ENCODE measurements around the gene ELL.

Gene ELL

DNA sequence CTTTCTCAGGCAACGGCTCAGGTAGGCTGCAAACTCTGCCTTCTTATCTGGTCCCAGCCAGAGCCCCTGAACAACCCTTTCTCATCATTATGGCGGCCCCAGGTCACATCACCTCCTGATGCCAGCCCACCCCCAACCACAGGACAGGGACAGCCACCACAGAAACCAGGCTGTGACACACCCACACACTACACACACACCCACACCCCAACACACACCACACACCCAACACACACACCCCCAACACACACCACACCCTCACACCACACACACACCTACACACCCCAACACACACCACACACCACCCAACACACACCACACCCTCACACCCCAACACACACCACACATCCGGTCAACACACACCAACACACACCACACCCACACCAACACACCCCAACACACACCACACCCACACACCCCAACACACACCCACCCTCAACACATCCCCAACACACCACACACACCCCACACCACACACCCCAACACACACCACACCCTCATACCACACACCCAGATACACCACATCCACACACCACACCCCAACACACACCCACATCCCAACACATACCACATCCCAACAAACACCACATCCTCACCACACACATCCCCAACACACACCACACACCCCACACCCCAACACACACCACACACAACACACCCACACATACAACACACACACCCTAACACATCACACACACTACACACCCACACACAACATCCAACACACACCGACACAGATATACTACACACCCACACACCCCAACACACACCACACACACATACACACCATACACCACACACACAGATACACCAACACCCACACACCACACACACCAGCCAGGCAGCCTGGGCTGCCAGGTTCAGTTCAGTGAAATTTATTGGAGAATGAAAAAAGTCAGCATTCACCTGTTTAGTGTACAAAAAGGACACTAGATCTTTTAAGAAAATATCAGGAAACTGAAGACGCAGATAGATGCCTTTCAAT, 79.8 kb downstream of the ELL start:
- no peak for DNase-seq (ENCODE audit: extremely low read depth, low read depth)
- no peak for TF ChIP-seq CTCF (IDR thresholded peaks at IDR 0.05; ENCODE audit: low read depth, low read length, missing control alignments)
- no peak overlapping the region for H3K4me3 ChIP-seq (replicated peaks; ENCODE audit: low read depth, low read length)

DNA sequence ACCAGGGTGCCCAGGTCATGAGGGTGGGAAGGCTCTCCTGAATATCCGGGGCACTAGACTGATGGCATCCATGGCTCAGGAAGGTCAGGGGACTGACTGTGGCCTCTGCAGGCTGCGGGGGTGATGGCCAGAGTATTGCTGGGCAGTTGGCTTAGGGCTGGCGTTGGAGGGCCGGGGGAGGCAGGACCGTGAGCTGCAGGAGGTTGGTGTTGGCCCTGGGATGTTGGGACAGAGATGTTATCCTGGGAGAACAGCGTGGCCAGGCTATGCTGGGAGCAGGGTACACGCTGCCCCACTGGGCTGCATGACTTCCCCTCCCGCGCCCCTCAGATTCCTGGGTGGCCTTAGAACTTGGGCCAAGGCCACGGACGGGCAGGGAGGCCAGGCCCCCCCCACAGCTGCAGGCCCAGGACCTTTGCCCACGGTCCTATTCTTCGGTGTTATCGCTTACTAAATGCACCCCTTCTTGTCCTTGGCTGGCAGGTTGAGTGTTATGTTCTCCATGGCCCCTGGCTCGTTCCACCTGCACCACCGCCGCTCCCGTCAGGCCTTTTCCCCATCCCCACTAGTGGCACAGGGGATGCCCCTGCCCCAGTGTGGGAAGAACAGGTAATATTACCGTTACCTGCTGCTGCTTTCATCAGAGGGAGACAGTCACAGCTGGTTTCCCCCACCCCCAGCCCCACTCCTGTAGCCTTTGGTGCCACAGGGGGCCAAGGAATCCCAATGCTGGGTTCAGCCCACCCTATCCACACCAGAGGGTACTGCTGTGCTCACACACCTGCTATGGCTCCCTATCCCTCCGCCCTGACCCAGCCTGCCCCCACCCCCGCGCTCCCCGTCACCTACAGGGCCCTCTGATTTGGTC, 80.7 kb downstream of the ELL start:
- DNase-seq (ENCODE audit: extremely low read depth, low read depth): no peak
- no peak for TF ChIP-seq CTCF (IDR thresholded peaks at IDR 0.05; ENCODE audit: low read depth, low read length, missing control alignments)
- no peak overlapping the region for H3K4me3 ChIP-seq (replicated peaks; ENCODE audit: low read depth, low read length)

GRCh38 chr19:18440415-18440877, 81.4 kb downstream of the ELL start:
- TF ChIP-seq CTCF (IDR thresholded peaks at IDR 0.05; ENCODE audit: low read depth, low read length, missing control alignments): peak; percentile 24
- no peak overlapping the region for H3K4me3 ChIP-seq (replicated peaks; ENCODE audit: low read depth, low read length)
- no peak for DNase-seq (ENCODE audit: extremely low read depth, low read depth)

DNA sequence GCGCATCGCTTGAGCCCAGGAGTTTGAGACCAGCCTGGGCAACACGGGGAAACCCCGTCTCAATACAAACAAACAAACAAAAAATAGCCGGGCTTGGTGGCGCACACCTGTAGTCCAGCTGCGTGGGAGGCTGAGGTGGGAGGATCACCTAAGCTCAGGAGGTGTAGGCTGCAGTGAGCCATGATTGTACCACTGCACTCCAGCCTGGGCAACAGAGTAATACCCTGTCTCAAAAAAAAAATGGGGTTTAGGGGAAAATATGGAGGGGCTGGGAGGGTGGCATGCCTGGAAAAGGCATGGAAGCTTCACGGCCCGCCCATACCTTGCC, 82.0 kb downstream of the ELL start:
- no peak for DNase-seq (ENCODE audit: extremely low read depth, low read depth)
- no peak overlapping the region for H3K4me3 ChIP-seq (replicated peaks; ENCODE audit: low read depth, low read length)
- no peak for TF ChIP-seq CTCF (IDR thresholded peaks at IDR 0.05; ENCODE audit: low read depth, low read length, missing control alignments)

- TF ChIP-seq CTCF (IDR thresholded peaks at IDR 0.05; ENCODE audit: low read depth, low read length, missing control alignments): peak; percentile 11
- no peak for DNase-seq (ENCODE audit: extremely low read depth, low read depth)
- H3K4me3 ChIP-seq (replicated peaks; ENCODE audit: low read depth, low read length): no peak overlapping the region
Observed at GRCh38 chr19:18439025-18439909, 82.6 kb downstream of the ELL start.
